WTC11 (cell line): Measurements from ENCODE around the gene NPIPA5.

ENCODE experiments used
- CREB1 ChIP-seq: sonication (generic); formaldehyde crosslinking; IDR thresholded peaks from 2 replicates; pipeline ENCODE4 v1.8.0; 2023; ENCODE audit warnings: mild to moderate bottlenecking, missing genetic modification reagents
- ELF4 ChIP-seq: sonication (generic); formaldehyde crosslinking; IDR thresholded peaks from 2 replicates; pipeline ENCODE4 v1.8.1; 2022; ENCODE audit warnings: low read depth, mild to moderate bottlenecking, moderate library complexity, missing genetic modification reagents
- NR1H2 ChIP-seq: sonication (generic); formaldehyde crosslinking; IDR thresholded peaks from 2 replicates; pipeline ENCODE4 v1.9.0; 2021; ENCODE audit warnings: mild to moderate bottlenecking, moderate library complexity, missing genetic modification reagents
- TP53 ChIP-seq: sonication (generic); formaldehyde crosslinking; IDR thresholded peaks from 2 replicates; pipeline ENCODE4 v1.8.1; 2023; ENCODE audit warnings: mild to moderate bottlenecking, missing genetic modification reagents
- ZNF121 ChIP-seq: sonication (generic); formaldehyde crosslinking; IDR thresholded peaks from 2 replicates; pipeline ENCODE4 v1.8.0; 2023; ENCODE audit warnings: missing genetic modification reagents
- ZNF396 ChIP-seq: fragments of 250-450 bp; sonication (Bioruptor Pico); IDR thresholded peaks from 2 replicates; pipeline ENCODE4 v1.8.0; 2021; ENCODE audit warnings: mild to moderate bottlenecking, moderate library complexity, borderline replicate concordance
- TF ChIP-seq, protein P1 (sequence below): fragments of 200-600 bp; IDR thresholded peaks from 2 replicates; pipeline ENCODE4 v1.8.0; 2022; ENCODE audit warnings: antibody characterized with exemption
- TF ChIP-seq, protein P2 (sequence below): sonication (generic); formaldehyde crosslinking; IDR thresholded peaks from 2 replicates; pipeline ENCODE4 v1.8.1; 2023; ENCODE audit warnings: mild to moderate bottlenecking, missing genetic modification reagents, moderate library complexity

DNA sequence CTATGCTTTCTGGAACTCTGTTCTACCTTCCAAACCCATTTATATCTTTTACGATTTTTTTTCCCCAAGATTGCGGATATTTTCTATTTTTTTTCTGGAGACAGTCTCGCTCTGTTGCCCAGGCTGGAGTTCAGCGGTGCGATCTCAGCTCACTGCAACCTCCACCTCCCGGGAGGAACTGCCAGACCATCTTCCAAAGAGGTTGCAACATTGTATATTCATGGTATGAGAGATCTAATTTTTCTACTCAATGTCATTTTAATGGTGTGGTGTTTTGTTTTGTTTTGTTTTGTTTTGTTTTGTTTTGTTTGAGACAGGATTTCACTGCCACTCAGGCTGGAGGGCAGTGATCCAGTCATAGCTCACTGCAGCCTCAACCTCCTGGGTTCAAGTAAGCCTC, 47.8 kb upstream of the NPIPA5 start:
- TF ChIP-seq ELF4 (CRISPR knock-in tag) (no peak), NR1H2 (CRISPR knock-in tag) (no peak), TP53 (CRISPR knock-in tag) (no peak), ZNF396 (no peak), ZNF121 (CRISPR knock-in tag) (no peak), CREB1 (no peak)
- TF ChIP-seq, protein P1, sequence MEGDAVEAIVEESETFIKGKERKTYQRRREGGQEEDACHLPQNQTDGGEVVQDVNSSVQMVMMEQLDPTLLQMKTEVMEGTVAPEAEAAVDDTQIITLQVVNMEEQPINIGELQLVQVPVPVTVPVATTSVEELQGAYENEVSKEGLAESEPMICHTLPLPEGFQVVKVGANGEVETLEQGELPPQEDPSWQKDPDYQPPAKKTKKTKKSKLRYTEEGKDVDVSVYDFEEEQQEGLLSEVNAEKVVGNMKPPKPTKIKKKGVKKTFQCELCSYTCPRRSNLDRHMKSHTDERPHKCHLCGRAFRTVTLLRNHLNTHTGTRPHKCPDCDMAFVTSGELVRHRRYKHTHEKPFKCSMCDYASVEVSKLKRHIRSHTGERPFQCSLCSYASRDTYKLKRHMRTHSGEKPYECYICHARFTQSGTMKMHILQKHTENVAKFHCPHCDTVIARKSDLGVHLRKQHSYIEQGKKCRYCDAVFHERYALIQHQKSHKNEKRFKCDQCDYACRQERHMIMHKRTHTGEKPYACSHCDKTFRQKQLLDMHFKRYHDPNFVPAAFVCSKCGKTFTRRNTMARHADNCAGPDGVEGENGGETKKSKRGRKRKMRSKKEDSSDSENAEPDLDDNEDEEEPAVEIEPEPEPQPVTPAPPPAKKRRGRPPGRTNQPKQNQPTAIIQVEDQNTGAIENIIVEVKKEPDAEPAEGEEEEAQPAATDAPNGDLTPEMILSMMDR, result no peak
- TF ChIP-seq, protein P2, sequence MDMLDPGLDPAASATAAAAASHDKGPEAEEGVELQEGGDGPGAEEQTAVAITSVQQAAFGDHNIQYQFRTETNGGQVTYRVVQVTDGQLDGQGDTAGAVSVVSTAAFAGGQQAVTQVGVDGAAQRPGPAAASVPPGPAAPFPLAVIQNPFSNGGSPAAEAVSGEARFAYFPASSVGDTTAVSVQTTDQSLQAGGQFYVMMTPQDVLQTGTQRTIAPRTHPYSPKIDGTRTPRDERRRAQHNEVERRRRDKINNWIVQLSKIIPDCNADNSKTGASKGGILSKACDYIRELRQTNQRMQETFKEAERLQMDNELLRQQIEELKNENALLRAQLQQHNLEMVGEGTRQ, result no peak
